ENCODE measurements around the gene TRPV4. TPM values are rescaled to one million over a fixed set of nuclear protein-coding genes. Genes with fewer than 3 reads are reported as not detected.

TRPV4 gene
- total and polyA plus RNA-seq, 10 of the 15 experiments (the other 5 are each of a cell fraction or from before 2014, with no cell fraction given) = not detected

GRCh38 chr12:109827080-109827479 lies 6.1 kb downstream of the TRPV4 start:
- intact Hi-C loops (cut with micrococcal nuclease; ENCODE audit: unreplicated experiment) = no loop called here
- RAD21 ChIA-PET (ENCODE audit: unreplicated experiment) = no interaction called here
- FAIRE-seq = no peak

More at GRCh38 chr12:109827080-109827479, 6.1 kb downstream of the TRPV4 start:
- no peak overlapping the region for H3K4me3 ChIP-seq
- TF ChIP-seq CBX3 (IDR thresholded peaks at IDR 0.05; ENCODE audit: borderline replicate concordance, low read depth) (no peak), CBX5 (IDR thresholded peaks at IDR 0.05; ENCODE audit: low read depth) (no peak), YBX1 (IDR thresholded peaks at IDR 0.05) (no peak), RBBP5 (conservative IDR thresholded peaks at IDR 0.05) (no peak), BCL3 (IDR thresholded peaks at IDR 0.05; ENCODE audit: borderline replicate concordance, insufficient read depth, low read depth, low read length, poor library complexity, severe bottlenecking) (no peak), SUPT20H (IDR thresholded peaks at IDR 0.05; ENCODE audit: borderline replicate concordance, control insufficient read depth, low read depth, low read length) (no peak), HCFC1 (IDR thresholded peaks at IDR 0.05; ENCODE audit: low read length) (no peak), CUX1 (IDR thresholded peaks at IDR 0.05; ENCODE audit: insufficient replicate concordance, low read depth, low read length) (no peak), MEF2A (IDR thresholded peaks at IDR 0.05; ENCODE audit: insufficient read depth, low read depth, low read length) (no peak), RELA (IDR thresholded peaks at IDR 0.05; ENCODE audit: borderline replicate concordance, partially characterized antibody) (no peak), CREM (IDR thresholded peaks at IDR 0.05; ENCODE audit: low read depth) (no peak), WRNIP1 (IDR thresholded peaks at IDR 0.05; ENCODE audit: borderline replicate concordance, low read depth, low read length) (no peak), ETV6 (conservative IDR thresholded peaks at IDR 0.05 in 1 of 2, IDR thresholded peaks at IDR 0.05 in 1 of 2; ENCODE audit: borderline replicate concordance in 1 of 2, low read depth in 1 of 2) (no peak), BMI1 (IDR thresholded peaks at IDR 0.05; ENCODE audit: borderline replicate concordance) (no peak)
- no TSS peak for BruUV-seq (replicated peaks)
- no peaks in the 10 kb centered on the region for H3K79me2 ChIP-seq (ENCODE audit: control insufficient read depth, insufficient read depth, low read length)
- H3K9ac ChIP-seq (ENCODE audit: control insufficient read depth, insufficient read depth, low read length) = no peak overlapping the region
- H3K4me2 ChIP-seq (ENCODE audit: control insufficient read depth, insufficient read depth) = no peak overlapping the region
- H3K27me3 ChIP-seq (replicated peaks in 1 of 2; ENCODE audit: control insufficient read depth in 2 of 2, insufficient read depth in 2 of 2, low read length in 1 of 2) = peaks cover 0 to 5% of the 10 kb centered on the region in 2 experiments; a peak in 2 of 4 replicates
- DNase-seq (ENCODE audit: low read depth, low spot score) = no peak
- no peak for ATAC-seq
- in situ Hi-C loops (cut with MboI) = no loop called here
- WGBS (ENCODE audit: insufficient coverage, insufficient replicate concordance, low lambda C conversion rate, missing lambda C conversion rate) = 58% methylated on average over 3 of the region's 3 CpGs
- CTCF ChIA-PET = interaction anchor here (0.9 to 1.1 kb wide), 2 partner anchors 8 to 21 kb away, joined by 4 to 6 read pairs; no protein-coding TSS in a partner anchor
- H3K27ac ChIP-seq (ENCODE audit: control insufficient read depth, insufficient read depth) = no peak overlapping the region
- POLR2A ChIA-PET = no interaction called here
- SMC1A ChIA-PET (ENCODE audit: uncharacterized antibody, unreplicated experiment) = no interaction called here
- H3K4me1 ChIP-seq (ENCODE audit: control insufficient read depth, insufficient read depth, low read length) = no peaks in the 10 kb centered on the region
- H3K36me3 ChIP-seq (ENCODE audit: control insufficient read depth in 2 of 2, insufficient read depth in 2 of 2, low read length in 1 of 2) = no peaks in the 10 kb centered on the region
- H2AFZ ChIP-seq (ENCODE audit: control insufficient read depth, low read depth, low read length) = no peak overlapping the region
- H4K20me1 ChIP-seq (ENCODE audit: control insufficient read depth, insufficient read depth) = no peaks in the 10 kb centered on the region
- no peaks in the 10 kb centered on the region for H3K9me3 ChIP-seq (replicated peaks; ENCODE audit: control insufficient read depth, insufficient read depth, low read length)

All from GM12878 (cell line).